ENCODE data around the gene TM4SF20.

TM4SF20 gene

GRCh38 chr2:227379095-227379494, at the start of gene TM4SF20:
TSS of gene TM4SF20 (minus strand) at chr2:227379306. CDS start at chr2:227379268, 38 bp downstream.
- DNase-seq = no peak

DNA sequence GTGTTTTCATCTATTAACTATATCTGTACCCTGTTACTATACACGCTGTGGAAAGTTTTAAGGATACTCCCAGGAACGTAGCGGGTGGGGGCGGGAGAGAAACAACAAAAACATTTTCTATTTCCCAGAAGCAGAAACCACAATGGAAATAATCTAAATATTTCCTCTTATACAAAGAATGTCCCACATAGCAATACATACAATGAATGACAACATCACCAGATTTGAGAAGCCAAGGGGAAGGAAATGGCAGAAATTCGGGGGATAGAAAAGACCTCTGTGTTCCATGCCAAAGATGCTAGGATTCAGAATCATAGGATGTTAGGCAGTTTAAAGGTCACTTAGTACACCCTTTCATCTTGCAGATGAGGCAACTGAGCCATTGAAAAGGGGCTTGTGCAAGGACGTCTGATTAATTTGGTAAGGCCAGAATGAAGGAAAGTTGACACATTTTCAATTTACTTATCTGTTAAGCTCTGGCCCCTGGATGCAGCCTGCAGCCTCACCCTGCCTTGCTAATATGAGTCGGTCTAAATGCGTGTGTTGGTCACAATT, 49.7 kb upstream of the TM4SF20 start:
- no peak for DNase-seq

DNA sequence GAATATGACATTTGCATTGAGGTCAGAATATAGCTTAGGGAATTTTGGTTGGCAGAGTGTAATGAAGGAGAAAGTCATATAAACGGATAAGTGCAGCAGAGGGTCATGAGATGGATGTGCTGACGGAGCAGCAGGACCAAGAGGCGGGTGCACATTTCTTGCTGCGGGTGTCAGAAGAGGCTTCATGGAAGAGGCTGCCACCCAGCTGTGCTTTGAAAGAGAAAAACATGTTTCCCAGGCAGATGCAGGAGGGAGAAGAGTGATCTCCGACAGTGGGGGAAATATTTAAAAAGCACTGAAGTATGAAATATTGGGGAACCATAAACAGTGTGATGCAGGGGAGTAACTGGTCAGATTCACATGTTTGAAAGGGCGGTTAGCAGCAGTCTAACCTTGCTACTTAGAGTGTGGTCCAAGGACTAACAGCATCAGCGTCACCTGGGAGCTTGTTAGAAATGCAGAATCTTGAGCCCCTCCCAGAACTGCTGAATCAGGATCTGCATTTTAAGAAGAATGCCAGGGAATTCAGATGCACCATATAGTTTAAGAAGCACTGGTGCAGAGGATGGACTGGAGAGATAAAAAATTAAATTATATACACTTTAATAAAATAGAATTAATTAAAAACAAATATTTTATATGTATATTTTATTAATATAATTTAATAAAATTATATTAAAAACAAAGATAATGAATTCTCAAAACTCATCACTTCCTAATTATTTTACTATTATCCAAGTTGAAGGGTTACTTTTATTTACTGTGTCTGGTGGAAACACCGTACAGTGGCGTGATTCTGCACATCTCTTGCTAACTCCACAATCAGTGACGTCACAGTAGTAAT, 44.8 kb upstream of the TM4SF20 start:
- DNase-seq = no peak

GRCh38 chr2:227420087-227421052, 41.3 kb upstream of the TM4SF20 start:
- DNase-seq = no peak

GRCh38 chr2:227416701-227417100, 37.6 kb upstream of the TM4SF20 start:
- DNase-seq = no peak

- DNase-seq = no peak
These were observed 36.7 kb upstream of the TM4SF20 start for GRCh38 chr2:227415538-227416424.

DNA sequence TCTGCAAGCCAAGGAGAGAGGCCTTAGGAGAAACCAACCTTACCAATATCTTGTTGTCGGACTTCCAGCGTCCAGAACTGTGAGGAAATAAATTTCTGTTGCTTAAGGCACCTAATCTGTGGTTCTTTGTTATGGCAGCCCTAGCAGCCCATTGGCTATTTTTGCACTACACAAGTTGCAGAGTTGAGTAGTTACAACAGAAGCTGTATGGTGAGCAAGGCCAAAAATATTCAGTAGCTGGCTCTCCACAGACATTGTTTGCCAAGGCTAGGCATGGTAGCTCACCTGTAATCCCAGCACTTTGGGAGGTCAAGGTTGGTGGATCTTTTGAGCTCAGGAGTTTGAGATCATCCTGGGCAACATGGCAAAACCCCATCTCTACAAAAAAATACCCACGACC, 35.7 kb upstream of the TM4SF20 start:
- DNase-seq = no peak

DNA sequence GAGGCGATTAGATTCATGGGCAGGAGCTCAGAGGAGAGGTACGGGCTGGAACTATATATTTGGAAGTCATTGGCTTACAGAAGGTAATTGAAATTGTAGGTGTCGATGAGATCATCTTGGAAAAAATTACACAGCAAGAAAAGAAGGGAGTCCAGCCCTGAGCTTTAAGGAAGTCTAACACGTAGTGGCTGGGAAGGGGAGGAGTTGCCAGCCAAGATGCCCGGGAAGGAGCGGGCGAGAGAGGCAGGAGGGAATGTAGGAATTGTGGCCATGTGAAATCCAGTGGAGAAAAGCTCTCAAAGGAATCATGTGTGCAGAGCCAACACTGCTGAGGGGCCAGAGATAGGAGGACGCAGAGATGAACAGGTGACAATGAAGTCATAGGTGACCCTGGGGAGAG, 34.3 kb upstream of the TM4SF20 start:
- DNase-seq = no peak

DNA sequence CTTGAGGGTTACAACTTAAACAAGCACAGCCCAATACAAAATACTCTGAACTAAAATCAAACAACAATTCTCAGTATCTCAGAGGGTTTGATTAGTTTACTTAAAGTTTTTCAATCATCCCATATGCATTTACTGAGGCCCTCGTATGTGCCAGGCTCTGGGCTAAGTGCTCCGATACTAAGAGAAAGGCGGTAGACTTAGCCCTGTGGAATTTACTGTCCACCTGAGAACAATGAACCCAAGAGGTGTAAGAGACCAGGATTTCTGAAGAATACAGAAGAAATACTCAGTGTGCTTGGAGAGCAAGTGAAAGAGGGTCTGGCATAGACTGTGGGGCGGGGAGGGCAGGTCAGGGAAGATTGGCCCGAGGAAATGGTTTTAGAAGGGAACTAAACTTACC, 33.8 kb upstream of the TM4SF20 start:
- DNase-seq = no peak

DNA sequence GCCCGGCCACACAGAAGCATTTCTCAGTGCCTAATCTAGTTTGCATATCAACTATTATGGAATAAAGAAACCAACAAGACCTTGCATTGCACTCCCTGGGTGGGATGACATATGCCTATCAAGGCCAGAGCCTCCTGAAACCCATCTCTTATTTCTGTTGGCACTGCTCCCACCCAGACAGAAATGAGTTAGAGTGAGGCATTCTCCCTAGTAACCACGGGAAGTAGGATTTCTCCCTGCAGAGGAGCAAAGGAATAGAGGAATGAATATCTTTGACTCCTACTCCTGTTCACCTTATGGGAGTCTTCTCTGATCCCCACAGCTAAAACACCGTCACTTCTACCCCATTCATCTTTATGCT, 32.9 kb upstream of the TM4SF20 start:
- DNase-seq = no peak

DNA sequence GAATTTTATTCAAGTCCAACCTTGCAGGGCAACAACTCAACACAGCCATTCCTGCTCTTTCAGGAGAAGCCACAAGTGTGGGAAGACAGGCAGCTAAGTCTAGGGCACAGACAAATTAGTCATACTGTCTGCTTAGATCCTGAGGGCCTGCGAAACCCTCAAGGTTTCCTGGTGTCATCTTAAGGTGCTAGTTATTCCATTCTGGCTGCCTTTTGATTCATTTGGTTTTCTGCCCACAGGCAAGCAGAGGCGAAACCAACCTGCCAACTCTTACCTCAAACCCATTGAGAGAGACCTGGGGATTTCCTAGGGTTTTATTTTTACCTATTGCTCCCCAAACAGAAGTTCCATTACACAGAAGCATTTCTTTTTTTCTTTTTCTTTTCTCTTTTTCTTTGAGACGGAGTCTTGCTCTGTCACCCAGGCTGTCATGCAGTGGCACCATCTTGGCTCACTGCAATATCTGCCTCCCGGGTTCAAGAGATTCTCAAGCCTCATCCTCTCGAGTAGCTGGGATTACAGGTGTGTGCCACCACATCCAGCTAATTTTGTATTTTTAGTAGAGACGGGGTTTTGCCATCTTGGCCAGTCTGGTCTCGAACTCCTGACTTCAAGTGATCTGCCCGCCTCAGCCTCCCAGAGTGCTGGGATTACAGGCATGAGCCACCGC, 32.3 kb upstream of the TM4SF20 start:
- peak; percentile 32 to 51 for DNase-seq

DNA sequence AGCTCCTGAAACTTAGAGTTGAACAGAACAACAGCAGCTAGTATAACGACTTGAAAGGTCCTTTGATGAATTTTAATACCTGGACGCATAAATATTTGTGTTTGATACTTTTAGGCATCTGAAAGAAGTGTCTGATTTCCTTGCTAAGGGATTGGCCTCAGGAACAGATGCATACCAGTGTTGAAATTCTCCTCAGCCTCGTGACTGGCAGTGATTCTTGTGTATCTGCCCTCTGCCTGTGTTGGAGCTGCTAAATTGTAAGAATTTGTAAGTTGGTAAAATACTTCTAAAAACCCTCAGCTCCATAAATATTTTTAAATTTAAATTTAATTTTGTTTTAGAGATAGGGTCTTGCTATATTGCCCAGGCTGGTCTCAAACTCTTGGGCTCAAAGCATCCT, 31.1 kb upstream of the TM4SF20 start:
- DNase-seq = no peak

GRCh38 chr2:227407591-227408151, 28.6 kb upstream of the TM4SF20 start:
- DNase-seq = no peak

- DNase-seq = no peak
These were observed 27.3 kb upstream of the TM4SF20 start for GRCh38 chr2:227406177-227407031.

- DNase-seq = no peak
These were observed 25.6 kb upstream of the TM4SF20 start for GRCh38 chr2:227404585-227405271.

DNA sequence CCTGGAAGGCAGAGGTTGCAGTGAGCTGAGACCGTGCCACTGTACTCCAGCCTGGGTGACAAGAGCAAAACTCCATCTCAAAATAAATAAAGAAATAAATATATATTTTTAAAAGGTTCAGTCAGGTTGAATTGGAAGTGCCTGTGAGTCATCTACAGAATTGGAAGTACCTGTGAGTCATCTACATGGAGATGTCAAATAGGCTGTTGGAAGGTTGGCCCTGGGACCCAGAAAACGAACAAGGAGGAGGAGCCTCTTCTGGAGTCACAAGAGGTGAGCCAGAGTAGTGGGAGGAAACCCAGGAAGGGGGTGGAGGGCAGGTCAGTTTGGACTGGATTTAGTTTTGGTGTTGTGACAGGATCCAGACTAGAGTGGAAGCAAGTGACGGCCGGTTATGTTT, 23.9 kb upstream of the TM4SF20 start:
- DNase-seq = no peak

DNA sequence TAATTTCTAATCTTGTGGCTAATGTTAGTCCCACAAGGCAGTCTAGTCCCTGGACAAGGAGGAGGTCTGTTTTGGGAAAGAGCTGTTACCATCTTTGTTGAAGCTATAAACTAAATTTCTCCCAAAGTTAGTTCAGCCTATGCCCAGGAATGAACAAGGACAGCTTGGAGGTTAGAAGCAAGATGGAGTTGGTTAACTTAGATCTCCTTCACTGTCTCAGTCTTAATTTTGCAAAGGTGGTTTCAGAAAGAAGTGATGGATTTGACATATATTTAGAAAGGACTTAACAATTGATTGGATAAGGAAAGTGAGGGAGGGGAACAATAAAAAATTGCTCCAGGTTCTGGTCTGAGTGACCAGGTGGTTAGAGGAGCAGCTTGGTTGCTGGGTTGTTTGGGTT, 23.2 kb upstream of the TM4SF20 start:
- DNase-seq = no peak

- DNase-seq = no peak
These were observed 22.4 kb upstream of the TM4SF20 start for GRCh38 chr2:227401550-227401949.

DNA sequence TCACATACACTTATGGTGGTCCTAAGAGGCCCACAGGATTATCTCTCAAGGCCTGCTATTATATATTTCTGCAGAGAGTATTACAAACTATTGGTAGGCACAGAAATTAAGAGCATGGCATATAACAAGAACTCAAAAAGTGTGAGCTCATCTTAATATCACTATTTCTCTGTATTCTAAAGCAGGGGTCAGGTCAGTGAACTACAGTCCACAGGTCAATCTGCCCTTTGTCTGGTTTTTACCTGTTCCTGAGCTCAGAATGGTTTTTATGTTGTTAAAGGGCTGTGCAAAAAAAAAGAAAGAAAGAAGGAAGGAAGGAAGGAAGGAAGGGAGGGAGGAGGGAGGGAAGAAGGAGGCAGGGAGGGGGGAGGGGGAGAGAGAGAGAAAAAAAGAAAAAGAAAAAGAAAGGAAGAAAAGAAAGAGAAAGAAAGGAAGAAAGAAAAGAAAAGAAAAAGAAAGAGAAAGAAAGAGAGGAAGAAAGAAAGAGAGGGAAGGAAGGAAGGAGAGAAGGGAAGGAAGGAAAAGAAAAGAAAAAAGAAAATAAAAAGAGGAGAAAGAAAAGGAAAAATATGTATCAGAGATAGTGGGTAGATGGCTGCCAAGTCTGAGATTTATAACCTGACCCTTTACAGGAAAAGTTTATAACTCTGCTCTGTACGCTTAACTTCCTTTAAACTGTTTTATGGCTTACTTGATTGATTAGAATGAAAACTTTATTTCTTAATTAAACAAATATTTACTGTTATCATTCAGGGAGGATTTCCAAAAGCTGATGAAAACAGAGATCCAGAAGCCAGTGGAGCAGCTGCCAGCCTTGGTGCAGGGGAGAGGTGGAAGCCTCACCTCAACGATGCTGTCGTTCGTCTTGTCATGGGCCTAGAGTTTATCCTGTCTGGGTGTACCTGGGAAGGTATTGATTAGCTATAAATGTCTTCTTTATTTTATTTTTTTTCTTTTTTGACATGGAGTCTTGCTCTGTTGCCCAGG, 19.9 kb upstream of the TM4SF20 start:
- no peak for DNase-seq
